Measurements from ENCODE around the gene ECHS1. TPM values are rescaled to one million over a fixed set of nuclear protein-coding genes. Genes with fewer than 3 reads are reported as not detected.

The ECHS1 gene
- total RNA-seq, 1 experiment from 2014 or later: 58.0 TPM

DNA sequence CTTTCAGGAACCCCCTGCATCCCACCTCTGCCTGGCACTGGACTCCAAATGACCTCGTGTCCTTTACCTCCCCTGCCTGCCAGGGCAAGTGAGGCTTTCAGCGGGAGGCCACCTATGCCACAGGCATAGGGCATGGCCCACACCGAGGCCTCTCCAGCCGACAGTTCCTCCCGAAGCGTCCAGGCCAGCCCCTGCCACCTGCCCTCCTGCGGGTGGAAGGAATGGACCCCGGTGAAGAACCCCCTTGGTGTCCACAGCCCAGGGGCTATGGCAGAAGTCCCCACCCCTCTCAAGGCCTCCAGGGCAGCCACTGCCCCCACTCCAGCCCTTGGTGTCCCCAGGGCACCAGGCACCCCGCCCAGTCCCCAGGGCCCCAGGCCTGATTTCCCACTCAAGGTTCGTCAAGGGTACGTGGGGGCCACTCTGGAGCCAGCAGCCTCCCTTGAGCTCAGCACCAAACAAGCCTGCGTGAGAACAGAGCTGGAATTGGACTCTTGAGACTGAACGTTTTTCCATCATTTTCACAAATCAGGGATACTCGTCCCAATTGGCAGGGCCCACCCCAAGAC is 18.4 kb downstream of the ECHS1 start:
- no peak overlapping the region for H2AFZ ChIP-seq (ENCODE audit: low read depth, low read length, poor library complexity, severe bottlenecking)
- H3K4me1 ChIP-seq (ENCODE audit: control insufficient read depth in 1 of 2, insufficient read depth in 2 of 2, low read length in 2 of 2): peaks cover 3 to 5% of the 10 kb centered on the region in 2 experiments; a peak in 2 of 4 replicates
- ChIA-PET RAD21 (ENCODE audit: low non-redundant PET in 1 of 2, low total read pairs in 2 of 2, uncharacterized antibody in 2 of 2, unreplicated experiment in 2 of 2) (no interaction called here), CTCF (no interaction called here), POLR2A (no interaction called here)
- no peak for TF ChIP-seq ZNF274 (IDR thresholded peaks at IDR 0.05; ENCODE audit: low read depth, low read length)
- no peak for TF ChIP-seq EZH2 (IDR thresholded peaks at IDR 0.05)
- TF ChIP-seq, protein P1, sequence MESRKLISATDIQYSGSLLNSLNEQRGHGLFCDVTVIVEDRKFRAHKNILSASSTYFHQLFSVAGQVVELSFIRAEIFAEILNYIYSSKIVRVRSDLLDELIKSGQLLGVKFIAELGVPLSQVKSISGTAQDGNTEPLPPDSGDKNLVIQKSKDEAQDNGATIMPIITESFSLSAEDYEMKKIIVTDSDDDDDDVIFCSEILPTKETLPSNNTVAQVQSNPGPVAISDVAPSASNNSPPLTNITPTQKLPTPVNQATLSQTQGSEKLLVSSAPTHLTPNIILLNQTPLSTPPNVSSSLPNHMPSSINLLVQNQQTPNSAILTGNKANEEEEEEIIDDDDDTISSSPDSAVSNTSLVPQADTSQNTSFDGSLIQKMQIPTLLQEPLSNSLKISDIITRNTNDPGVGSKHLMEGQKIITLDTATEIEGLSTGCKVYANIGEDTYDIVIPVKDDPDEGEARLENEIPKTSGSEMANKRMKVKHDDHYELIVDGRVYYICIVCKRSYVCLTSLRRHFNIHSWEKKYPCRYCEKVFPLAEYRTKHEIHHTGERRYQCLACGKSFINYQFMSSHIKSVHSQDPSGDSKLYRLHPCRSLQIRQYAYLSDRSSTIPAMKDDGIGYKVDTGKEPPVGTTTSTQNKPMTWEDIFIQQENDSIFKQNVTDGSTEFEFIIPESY (IDR thresholded peaks at IDR 0.05; ENCODE audit: extremely low read depth, insufficient replicate concordance, low read length): no peak
- no peak for TF ChIP-seq ELF1 (IDR thresholded peaks at IDR 0.05; ENCODE audit: borderline replicate concordance, low read depth)
- no peak for TF ChIP-seq SRF (IDR thresholded peaks at IDR 0.05; ENCODE audit: low read depth)
- no peak for TF ChIP-seq SIN3A (IDR thresholded peaks at IDR 0.05; ENCODE audit: low read depth)
- no peak for TF ChIP-seq POLR2A (IDR thresholded peaks at IDR 0.05; ENCODE audit: borderline replicate concordance, extremely low read depth, insufficient read depth, insufficient read length)
- TF ChIP-seq JUND (IDR thresholded peaks at IDR 0.05): no peak
- TF ChIP-seq EGR1 (IDR thresholded peaks at IDR 0.05; ENCODE audit: low read depth): no peak
- no peak for TF ChIP-seq YY1 (IDR thresholded peaks at IDR 0.05; ENCODE audit: extremely low read depth, insufficient replicate concordance, low read depth, low read length)
- TF ChIP-seq, protein P2, sequence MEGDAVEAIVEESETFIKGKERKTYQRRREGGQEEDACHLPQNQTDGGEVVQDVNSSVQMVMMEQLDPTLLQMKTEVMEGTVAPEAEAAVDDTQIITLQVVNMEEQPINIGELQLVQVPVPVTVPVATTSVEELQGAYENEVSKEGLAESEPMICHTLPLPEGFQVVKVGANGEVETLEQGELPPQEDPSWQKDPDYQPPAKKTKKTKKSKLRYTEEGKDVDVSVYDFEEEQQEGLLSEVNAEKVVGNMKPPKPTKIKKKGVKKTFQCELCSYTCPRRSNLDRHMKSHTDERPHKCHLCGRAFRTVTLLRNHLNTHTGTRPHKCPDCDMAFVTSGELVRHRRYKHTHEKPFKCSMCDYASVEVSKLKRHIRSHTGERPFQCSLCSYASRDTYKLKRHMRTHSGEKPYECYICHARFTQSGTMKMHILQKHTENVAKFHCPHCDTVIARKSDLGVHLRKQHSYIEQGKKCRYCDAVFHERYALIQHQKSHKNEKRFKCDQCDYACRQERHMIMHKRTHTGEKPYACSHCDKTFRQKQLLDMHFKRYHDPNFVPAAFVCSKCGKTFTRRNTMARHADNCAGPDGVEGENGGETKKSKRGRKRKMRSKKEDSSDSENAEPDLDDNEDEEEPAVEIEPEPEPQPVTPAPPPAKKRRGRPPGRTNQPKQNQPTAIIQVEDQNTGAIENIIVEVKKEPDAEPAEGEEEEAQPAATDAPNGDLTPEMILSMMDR (IDR thresholded peaks at IDR 0.05 in 2 of 3, conservative IDR thresholded peaks at IDR 0.05 in 1 of 3; ENCODE audit: borderline replicate concordance in 1 of 3, insufficient read depth in 1 of 3, low read depth in 2 of 3, low read length in 2 of 3): no peak
- TF ChIP-seq, protein P3, sequence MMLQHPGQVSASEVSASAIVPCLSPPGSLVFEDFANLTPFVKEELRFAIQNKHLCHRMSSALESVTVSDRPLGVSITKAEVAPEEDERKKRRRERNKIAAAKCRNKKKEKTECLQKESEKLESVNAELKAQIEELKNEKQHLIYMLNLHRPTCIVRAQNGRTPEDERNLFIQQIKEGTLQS (IDR thresholded peaks at IDR 0.05): no peak
- TF ChIP-seq, protein P4, sequence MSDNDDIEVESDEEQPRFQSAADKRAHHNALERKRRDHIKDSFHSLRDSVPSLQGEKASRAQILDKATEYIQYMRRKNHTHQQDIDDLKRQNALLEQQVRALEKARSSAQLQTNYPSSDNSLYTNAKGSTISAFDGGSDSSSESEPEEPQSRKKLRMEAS (IDR thresholded peaks at IDR 0.05): no peak
- TF ChIP-seq SP1 (IDR thresholded peaks at IDR 0.05; ENCODE audit: low read depth): no peak
- no peaks in the 10 kb centered on the region for H3K9me3 ChIP-seq (ENCODE audit: control insufficient read depth in 1 of 2, insufficient read depth in 1 of 2, low read depth in 1 of 2, low read length in 2 of 2)
- no peaks in the 10 kb centered on the region for H3K27me3 ChIP-seq (ENCODE audit: insufficient read depth, low read length)
- no peak overlapping the region for H3K4me2 ChIP-seq (ENCODE audit: low read length)
- no peak for ATAC-seq
- no peak overlapping the region for H3K4me3 ChIP-seq (replicated peaks in 1 of 2; ENCODE audit: low read depth in 1 of 2, low read length in 2 of 2)
- H3K79me2 ChIP-seq (ENCODE audit: insufficient read depth, low read length): peaks cover 6% of the 10 kb centered on the region; the same call in 1 of the 2 replicates
- DNase-seq (ENCODE audit: low read depth, low spot score): no peak
- no peaks in the 10 kb centered on the region for H4K20me1 ChIP-seq (ENCODE audit: insufficient read depth)
- H3K27ac ChIP-seq (ENCODE audit: low read depth, low read length): no peak overlapping the region
- H3K36me3 ChIP-seq (ENCODE audit: control insufficient read depth in 1 of 2, insufficient read depth in 2 of 2, low read length in 2 of 2): no peaks in the 10 kb centered on the region
- BruUV-seq (replicated peaks): no TSS peak
- intact Hi-C loops (cut with micrococcal nuclease): no loop called here
- H3K9ac ChIP-seq (ENCODE audit: low read length): no peak overlapping the region
- no peaks in the 10 kb centered on the region for H3K9me2 ChIP-seq (ENCODE audit: insufficient read depth)
